Fibroblast of skin of left biceps (primary cell): ENCODE data around the gene GAB1.
"Not testable (repeated sequence)": the region's sequence is repeated elsewhere in the genome, so short reads cannot be mapped to it uniquely, and the experiment has no call there.

Experiments
- DNase-seq, 2 experiments: peaks; one replicate each; pipeline ENCODE4 v3.0.0-alpha.2; 2013; ENCODE audit warnings: low read depth in 2 of 2

GAB1 gene

GRCh38 chr4:143338313-143338712 is 1.6 kb downstream of the GAB1 start:
- DNase-seq, result no peak

DNA sequence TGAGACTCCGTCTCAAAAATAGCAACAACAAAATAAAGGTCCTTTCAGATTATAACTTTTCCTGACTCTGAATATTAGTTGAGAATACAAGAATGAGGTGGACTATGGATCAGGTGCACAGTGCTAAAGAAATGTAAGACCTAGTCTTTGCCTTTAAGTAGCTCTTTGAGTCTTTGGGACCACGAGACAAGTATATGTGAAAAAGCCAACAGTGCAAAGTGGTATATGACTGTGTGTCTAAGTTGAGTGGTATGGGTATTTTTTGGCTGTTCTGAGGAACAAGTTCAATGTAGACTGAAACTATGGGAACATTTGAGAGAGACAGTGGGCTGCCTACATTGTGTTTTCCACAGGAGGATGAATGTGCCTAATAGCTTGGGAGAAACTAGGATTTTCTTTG is 2.8 kb downstream of the GAB1 start:
- DNase-seq, result no peak

GRCh38 chr4:143341186-143341755 is 4.6 kb downstream of the GAB1 start:
- no peak for DNase-seq

DNA sequence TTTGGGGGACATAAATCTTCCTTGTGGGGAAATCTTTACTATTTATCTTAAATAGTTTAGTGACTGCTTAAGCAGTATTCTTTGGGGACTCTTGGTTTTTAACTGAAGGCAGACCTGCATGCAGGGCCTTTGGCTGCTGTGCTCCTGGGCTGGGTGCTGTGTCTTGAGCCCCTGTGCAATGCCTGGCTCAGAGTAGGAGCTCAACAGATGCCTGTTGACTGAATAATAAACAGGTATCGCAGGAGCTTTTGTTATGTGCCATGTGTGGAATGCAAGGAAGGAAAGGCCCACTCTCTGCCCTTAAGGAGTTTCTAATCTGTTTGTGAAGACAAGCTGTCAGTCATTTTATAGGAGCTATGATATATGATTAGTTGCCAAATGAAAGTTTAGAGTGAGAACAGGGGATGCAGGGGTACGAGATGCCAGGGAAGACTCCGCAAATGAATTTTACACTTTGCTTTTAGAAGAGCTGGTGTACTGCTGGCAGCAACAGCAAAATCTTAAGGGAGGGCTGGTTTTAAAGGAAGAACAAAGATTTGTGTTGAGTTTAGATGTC is 6.7 kb downstream of the GAB1 start:
- DNase-seq, result no peak

DNA sequence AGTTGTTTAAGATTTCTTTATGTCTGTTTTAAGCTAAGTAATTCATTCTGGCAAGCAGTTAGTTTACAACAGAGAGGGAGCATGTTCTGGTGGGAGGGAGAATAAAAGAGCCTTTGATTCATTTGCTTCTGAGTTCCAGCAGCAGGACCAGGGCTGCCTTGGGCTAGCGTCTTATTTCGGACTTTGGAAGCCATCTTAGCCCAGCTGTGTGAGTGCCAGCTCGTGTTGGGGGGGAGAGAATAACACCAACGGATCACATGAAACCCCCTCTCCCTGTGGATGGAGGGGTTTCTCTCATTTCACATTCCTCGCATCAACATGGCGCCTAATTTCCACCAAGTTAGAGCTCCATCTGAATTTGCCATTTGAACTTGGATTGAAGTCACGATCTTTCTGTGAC is 7.4 kb downstream of the GAB1 start:
- no peak for DNase-seq

GRCh38 chr4:143344774-143345173 is 8.1 kb downstream of the GAB1 start:
- DNase-seq, result no peak

GRCh38 chr4:143345356-143345755 is 8.7 kb downstream of the GAB1 start:
- DNase-seq, result no peak

- no peak for DNase-seq
These were observed 9.5 kb downstream of the GAB1 start for GRCh38 chr4:143346206-143346605.

DNA sequence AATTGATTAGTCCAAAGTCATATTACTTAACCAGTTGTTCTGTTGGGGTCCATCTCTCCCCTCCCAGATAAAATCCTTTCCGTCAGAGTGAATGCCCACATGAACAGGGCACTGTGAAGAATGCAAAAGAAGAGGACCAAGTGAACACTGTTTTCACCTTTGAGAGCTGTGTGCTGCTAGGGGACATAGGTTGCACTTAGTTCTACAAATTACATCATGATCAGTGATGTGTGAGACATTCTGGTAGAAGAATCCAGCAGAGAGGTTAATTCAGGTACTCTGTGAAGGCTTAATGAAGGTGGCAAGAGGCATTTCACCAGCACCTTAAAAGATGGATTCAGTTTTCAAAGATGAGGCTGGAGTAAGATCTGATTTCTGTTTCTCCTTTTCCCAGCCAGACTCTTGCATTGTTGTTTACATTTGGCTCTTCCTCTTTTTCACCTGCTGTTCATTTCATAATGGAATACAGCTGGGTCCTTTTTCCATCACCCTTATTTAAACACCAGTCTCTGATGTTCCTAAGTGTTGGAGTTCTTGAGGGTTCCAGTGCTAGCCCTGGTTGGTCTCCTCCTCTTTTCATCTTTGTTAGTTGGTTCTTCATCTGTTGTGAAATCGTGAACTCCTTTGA is 10.9 kb downstream of the GAB1 start:
- no peak for DNase-seq

- DNase-seq, result no peak
These were observed 11.8 kb downstream of the GAB1 start for GRCh38 chr4:143348233-143349077.

- DNase-seq, result not testable (repeated sequence)
These were observed 13.3 kb downstream of the GAB1 start for GRCh38 chr4:143349858-143350527.

DNA sequence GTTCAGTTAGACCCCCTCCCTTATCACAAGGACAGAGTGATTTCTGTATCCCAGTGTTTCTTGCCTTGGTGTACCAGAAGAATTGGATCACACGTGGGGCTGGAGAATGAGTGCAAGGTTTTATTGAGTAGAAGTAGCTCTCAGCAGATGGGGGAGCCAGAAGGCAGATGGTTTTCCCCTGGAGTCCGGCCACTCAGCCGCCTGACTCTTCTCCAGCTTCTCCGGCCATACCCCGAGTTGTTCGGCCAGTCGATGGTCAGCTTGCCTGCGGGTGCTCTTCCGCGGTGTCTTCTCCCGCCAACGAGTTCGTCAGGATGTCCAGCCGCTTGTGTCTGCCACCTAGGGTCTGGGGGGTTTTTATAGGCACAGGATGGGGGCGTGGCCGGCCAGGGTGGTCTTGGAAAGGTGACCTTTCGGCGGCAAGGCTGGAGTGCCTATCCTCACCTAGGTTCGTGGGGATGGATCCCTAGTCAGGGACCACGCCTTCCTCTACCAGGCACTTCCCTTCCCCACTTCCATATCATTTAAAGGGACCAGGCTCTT is 14.5 kb downstream of the GAB1 start:
- DNase-seq, result no peak

GRCh38 chr4:143351774-143352451 is 15.2 kb downstream of the GAB1 start:
- no peak for DNase-seq

DNA sequence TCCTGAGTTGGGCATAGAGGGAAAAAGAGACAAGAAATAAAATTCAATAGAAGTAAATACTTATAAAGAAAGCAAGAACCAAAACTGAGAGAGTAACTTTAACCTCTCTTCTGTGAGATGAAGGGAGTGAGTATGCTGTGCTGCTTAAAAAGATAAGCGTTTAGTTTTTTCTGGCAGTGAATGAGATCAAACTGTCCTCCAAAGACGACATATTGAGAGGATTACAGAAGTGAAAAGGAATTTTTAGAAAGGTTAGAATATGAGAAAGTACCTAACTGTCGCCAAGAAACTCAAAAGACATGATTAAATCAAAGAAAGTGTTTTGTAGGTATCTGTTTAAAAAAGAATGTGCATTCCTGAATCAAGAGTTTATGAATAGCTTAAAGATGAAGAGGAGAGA is 16.0 kb downstream of the GAB1 start:
- no peak for DNase-seq

DNA sequence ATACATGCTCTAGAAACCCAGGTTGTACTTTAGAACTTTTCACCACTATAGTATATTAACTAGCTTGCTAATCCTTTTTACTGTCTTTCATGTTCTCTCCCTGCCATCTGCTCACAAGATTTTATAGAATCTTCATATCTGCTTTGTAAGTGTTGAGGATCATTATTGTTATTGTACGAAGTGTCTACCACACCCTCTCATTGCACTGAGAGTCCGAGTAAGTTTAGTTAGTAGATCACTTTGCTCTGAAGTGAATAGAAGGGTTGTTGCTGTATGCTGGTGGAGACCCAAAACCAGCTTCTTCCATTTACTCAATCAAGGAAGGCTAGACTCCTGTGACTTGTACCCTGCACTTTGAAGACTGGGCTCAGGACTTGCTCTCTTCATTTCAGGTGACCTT is 17.1 kb downstream of the GAB1 start:
- DNase-seq, result no peak

DNA sequence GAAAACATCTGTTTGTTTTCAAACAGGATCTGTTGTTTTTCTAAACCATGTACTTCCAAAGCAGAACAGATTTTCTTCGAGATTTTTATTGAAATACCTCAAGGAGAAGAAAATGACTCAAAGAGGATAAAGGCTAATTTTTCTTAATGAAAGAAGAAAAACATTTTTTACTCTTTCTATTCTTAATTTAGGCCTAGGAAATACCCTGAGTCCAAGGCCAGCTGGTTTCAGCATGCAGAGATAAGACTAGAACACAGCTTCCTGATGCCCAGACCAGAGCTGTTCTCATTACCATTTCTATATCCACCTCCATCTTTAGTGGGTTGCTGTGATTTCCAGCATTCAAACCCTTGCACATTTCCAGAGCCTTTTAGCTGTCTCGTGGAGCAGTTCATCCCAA is 18.3 kb downstream of the GAB1 start:
- no peak for DNase-seq

DNA sequence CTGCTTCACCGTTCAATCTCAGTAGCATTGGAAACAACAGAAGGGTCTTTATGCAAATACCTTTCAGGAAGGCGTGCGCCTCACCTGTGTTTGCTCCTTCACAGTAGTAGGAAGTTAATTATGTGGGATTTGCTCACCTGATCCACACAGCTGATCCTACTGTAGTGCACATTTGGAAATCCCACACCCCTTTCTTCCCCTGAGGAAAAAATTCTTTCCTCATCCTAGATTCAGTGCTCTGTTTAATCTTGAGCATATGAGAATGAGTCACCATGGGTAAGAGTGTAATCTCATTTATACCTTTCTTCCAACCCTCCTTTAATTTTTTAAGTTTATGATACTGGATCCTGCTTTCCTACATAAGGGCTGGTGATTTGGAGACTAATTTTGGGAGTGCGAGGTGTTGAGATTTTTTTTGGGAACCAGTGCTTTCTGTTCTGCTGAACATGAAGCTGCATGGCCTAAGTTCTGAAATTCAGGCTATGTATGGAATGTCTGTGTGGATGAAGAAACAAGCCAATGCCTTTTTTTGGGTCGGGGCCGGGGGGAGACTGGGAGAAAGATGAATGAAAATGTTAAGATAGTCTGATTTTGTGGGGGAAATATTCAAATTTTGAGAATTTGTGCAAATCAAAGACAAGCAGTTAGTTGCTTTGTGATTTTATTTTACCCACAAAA is 19.0 kb downstream of the GAB1 start:
- DNase-seq, result no peak

DNA sequence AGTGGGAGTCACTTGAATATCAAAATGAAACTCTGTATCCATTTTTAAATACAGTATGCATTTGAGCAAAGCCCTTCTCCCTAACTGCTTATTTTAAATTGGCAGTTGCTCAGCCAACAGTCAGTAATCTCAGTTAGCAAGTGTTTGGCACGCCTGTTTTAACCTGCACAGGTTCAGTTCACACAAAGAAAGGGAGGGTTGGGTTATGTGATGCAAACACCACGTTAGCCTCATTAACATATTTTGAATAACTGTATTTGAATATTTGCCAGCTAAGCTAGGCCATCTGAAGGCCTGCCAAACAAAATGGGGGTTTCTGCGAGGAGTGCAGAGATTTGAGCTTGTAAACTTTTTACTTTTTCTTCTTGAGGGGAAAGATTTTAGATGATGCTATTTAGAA is 19.8 kb downstream of the GAB1 start:
- no peak for DNase-seq

DNA sequence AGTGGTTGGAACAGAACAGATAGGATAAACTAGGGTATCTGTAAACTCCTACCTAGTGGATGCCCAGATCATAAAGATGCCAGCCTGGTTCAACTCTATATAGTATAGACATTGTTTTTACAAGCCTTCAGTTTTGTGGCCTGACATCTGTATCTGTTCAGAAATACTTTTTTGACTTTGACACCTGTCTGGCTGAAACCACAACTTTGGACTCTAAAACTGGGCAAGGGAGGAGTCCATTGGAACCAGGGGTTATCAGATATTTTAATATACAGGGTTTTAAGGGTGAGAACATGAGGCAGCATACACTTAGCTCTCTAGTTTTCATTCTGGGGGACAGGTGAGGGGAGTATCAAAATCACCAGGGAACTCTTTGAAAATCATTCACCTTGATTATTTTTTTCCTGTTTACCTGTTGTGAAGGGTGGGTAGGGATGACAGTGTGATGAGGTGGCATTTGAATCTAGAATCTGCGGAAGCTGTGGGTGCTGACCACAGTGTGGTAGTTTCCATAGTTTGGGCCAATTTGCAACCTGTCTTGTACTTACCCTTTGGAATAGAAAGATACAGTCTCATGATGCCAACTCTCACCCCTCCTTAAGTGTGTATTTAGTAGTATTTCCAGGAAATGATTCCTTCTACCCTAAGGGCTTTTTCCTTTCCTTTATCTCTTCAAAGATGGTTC is 20.6 kb downstream of the GAB1 start:
- no peak for DNase-seq

DNA sequence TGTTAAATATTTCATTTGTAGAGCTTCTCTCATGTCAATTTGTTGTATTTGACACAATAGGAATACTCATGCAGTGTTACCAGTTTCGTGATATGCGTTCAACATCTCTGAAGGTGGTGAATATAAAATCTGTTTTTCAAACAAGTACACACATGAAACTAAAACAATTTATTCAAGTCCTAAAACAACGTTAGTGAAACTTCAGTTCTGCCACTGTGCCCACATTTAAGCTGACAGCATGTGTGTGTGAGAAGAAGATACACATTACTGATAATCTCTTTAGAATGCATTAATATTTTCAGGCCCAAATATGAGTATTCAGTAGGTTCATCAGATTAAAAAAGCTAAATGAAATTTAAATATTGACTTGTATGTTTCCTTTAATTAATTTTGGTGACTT is 21.7 kb downstream of the GAB1 start:
- no peak for DNase-seq
